ENCODE results near the gene USP51.
"Not testable (repeated sequence)": the region's sequence is repeated elsewhere in the genome, so short reads cannot be mapped to it uniquely, and the experiment has no call there.

USP51 gene

GRCh38 chrX:55489314-55490009, at the start of gene USP51:
USP51 (minus strand) TSS chrX:55489848; CDS start chrX:55488939, 909 bp downstream.
- DNase-seq (ENCODE audit: low read depth in 2 of 2), result no peak

- no peak for DNase-seq (ENCODE audit: low read depth in 2 of 2)
Observed at GRCh38 chrX:55524487-55524886, 34.8 kb upstream of the USP51 start.

- no peak for DNase-seq (ENCODE audit: low read depth in 2 of 2)
Observed at GRCh38 chrX:55523356-55523755, 33.7 kb upstream of the USP51 start.

- DNase-seq (ENCODE audit: low read depth in 2 of 2), result no peak
Observed at GRCh38 chrX:55522596-55523276, 33.1 kb upstream of the USP51 start.

- no peak for DNase-seq (ENCODE audit: low read depth in 2 of 2)
Observed at GRCh38 chrX:55521687-55522086, 32.0 kb upstream of the USP51 start.

GRCh38 chrX:55516794-55517481, 27.3 kb upstream of the USP51 start:
- not testable (repeated sequence) for DNase-seq (ENCODE audit: low read depth in 2 of 2)

GRCh38 chrX:55513045-55513737, 23.5 kb upstream of the USP51 start:
- not testable (repeated sequence) for DNase-seq (ENCODE audit: low read depth in 2 of 2)

- not testable (repeated sequence) for DNase-seq (ENCODE audit: low read depth in 2 of 2)
Observed at GRCh38 chrX:55508410-55509152, 18.9 kb upstream of the USP51 start.

GRCh38 chrX:55507699-55508098, 18.1 kb upstream of the USP51 start:
- DNase-seq (ENCODE audit: low read depth in 2 of 2), result not testable (repeated sequence)

GRCh38 chrX:55507010-55507409, 17.4 kb upstream of the USP51 start:
- DNase-seq (ENCODE audit: low read depth in 2 of 2), result not testable (repeated sequence)

GRCh38 chrX:55490974-55491373, 1.3 kb upstream of the USP51 start:
- no peak for DNase-seq (ENCODE audit: low read depth in 2 of 2)

GRCh38 chrX:55490121-55490520, 473 bp upstream of the USP51 start:
- DNase-seq (ENCODE audit: low read depth in 2 of 2), result no peak

GRCh38 chrX:55488593-55489313, 895 bp downstream of the USP51 start:
- DNase-seq (ENCODE audit: low read depth in 2 of 2), result no peak

- DNase-seq (ENCODE audit: low read depth in 2 of 2), result no peak
Observed at GRCh38 chrX:55488006-55488592, 1.5 kb downstream of the USP51 start.

- no peak for DNase-seq (ENCODE audit: low read depth in 2 of 2)
Observed at GRCh38 chrX:55487143-55487542, 2.5 kb downstream of the USP51 start.

- no peak for DNase-seq (ENCODE audit: low read depth in 2 of 2)
Observed at GRCh38 chrX:55486736-55487135, 2.9 kb downstream of the USP51 start.

GRCh38 chrX:55484948-55485347, 4.7 kb downstream of the USP51 start:
- DNase-seq (ENCODE audit: low read depth in 2 of 2), result no peak

GRCh38 chrX:55480390-55481062, 9.1 kb downstream of the USP51 start:
- DNase-seq (ENCODE audit: low read depth in 2 of 2), result no peak

GRCh38 chrX:55479956-55480355, 9.7 kb downstream of the USP51 start:
- DNase-seq (ENCODE audit: low read depth in 2 of 2), result not testable (repeated sequence)

- not testable (repeated sequence) for DNase-seq (ENCODE audit: low read depth in 2 of 2)
Observed at GRCh38 chrX:55465791-55466190, 23.9 kb downstream of the USP51 start.

Measured in fibroblast of skin of left quadriceps (primary cell).